Measurements from ENCODE around the gene CSNK1D.

- no peak for TF ChIP-seq REST (tag by site-specific recombination; IDR thresholded peaks at IDR 0.05)
- TF ChIP-seq AEBP2 (tag by site-specific recombination; IDR thresholded peaks at IDR 0.05; ENCODE audit: borderline replicate concordance) = no peak
- no peak for TF ChIP-seq CTCF (tag by site-specific recombination; IDR thresholded peaks at IDR 0.05)
- no peak for TF ChIP-seq ZNF776 (tag by site-specific recombination; IDR thresholded peaks at IDR 0.05; ENCODE audit: borderline replicate concordance)
- TF ChIP-seq ZNF23 (tag by site-specific recombination; IDR thresholded peaks at IDR 0.05; ENCODE audit: borderline replicate concordance) = no peak
- no peak for TF ChIP-seq ZNF768 (tag by site-specific recombination; IDR thresholded peaks at IDR 0.05)
Measured at GRCh38 chr17:82219083-82219482, 54.4 kb downstream of the CSNK1D start.
